Smooth muscle cell (in vitro differentiated cells): ENCODE results near the gene MALRD1. TPM values are rescaled to one million over a fixed set of nuclear protein-coding genes. Genes with fewer than 3 reads are reported as not detected.

Source experiments
- DNase-seq: peaks from one replicate; lab custom pipeline; 2025; ENCODE audit not compliant: unreplicated experiment; lab: John Stamatoyannopoulos, UW
- H2AFZ ChIP-seq: fragments of 200-600 bp; sonication (generic); 2 replicates; pipeline ENCODE4 v1.6.0; 2016; ENCODE audit warnings: antibody characterized with exemption, low read depth, mild to moderate bottlenecking
- H3F3A ChIP-seq: fragments of 200-600 bp; sonication (generic); 2 replicates; pipeline ENCODE4 v1.6.0; 2017; ENCODE audit warnings: antibody characterized with exemption, low read depth
- H3K27ac ChIP-seq: fragments of 200-600 bp; sonication (generic); 2 replicates; pipeline ENCODE4 v1.5.1; 2016; ENCODE audit warnings: low read depth, mild to moderate bottlenecking
- H3K27me3 ChIP-seq: fragments of 200-600 bp; sonication (generic); 2 replicates; pipeline ENCODE4 v1.6.1; 2016; ENCODE audit warnings: low read depth, mild to moderate bottlenecking
- H3K36me3 ChIP-seq: fragments of 200-600 bp; sonication (generic); 2 replicates; pipeline ENCODE4 v1.5.1; 2016; ENCODE audit warnings: low read depth
- H3K4me1 ChIP-seq: fragments of 200-600 bp; sonication (generic); 2 replicates; pipeline ENCODE4 v1.5.1; 2016; ENCODE audit warnings: low read depth
- H3K4me2 ChIP-seq: fragments of 200-600 bp; sonication (generic); 2 replicates; pipeline ENCODE4 v1.6.0; 2016; ENCODE audit warnings: mild to moderate bottlenecking
- H3K4me3 ChIP-seq: fragments of 200-600 bp; sonication (generic); 2 replicates; pipeline ENCODE4 v1.5.1; 2016; ENCODE audit warnings: mild to moderate bottlenecking
- H3K79me2 ChIP-seq: fragments of 200-600 bp; sonication (generic); 2 replicates; pipeline ENCODE4 v1.6.0; 2016; ENCODE audit warnings: low read depth, mild to moderate bottlenecking
- H3K9ac ChIP-seq: fragments of 200-600 bp; sonication (generic); 2 replicates; pipeline ENCODE4 v1.6.0; 2016; ENCODE audit warnings: low read depth
- H3K9me3 ChIP-seq: fragments of 200-600 bp; sonication (generic); replicated peaks from 2 replicates; pipeline ENCODE4 v1.5.1; 2016; ENCODE audit warnings: low read depth
- H4K20me1 ChIP-seq: fragments of 200-600 bp; sonication (generic); 2 replicates; pipeline ENCODE4 v1.6.0; 2016; ENCODE audit warnings: low read depth
- CTCF ChIP-seq: fragments of 200-600 bp; sonication (generic); IDR thresholded peaks from 2 replicates; pipeline ENCODE4 v1.5.1; 2017; ENCODE audit warnings: borderline replicate concordance, mild to moderate bottlenecking, antibody characterized with exemption; ENCODE audit not compliant: insufficient read depth, poor library complexity, severe bottlenecking
- WGBS: methylation state at CpG from one replicate; pipeline ENCODE4 v1.1.7; 2016; ENCODE audit warnings: low lambda C conversion rate; 5-methylcytosine and 5-hydroxymethylcytosine counted together
- polyA plus RNA-seq: library from polyadenylated mRNA; unstranded; fragments of >200 nt; fragmentation: Nextera tagmentation; extraction: Ambion mirVana; gene quantifications from 2 replicates; pipeline ENCODE4 v1.2.1, GENCODE V29; 2016
- total RNA-seq: library from RNA; depleted of rRNA; stranded (reverse); fragments of >200 nt; gene quantifications from 2 replicates; pipeline ENCODE4 v1.2.3, GENCODE V29; 2014

Gene MALRD1
- total and polyA plus RNA-seq, 2 experiments from 2014 or later = 1.9 TPM; not detected in 1

GRCh38 chr10:19634163-19634562 lies 585.6 kb downstream of the MALRD1 start:
- Histone ChIP-seq H3K27me3 (no peaks in the 10 kb centered on the region), H3K36me3 (no peaks in the 10 kb centered on the region), H3K4me3 (no peak overlapping the region), H4K20me1 (no peaks in the 10 kb centered on the region), H3K4me2 (no peak overlapping the region), H3K79me2 (no peaks in the 10 kb centered on the region), H3K4me1 (peaks cover 15% of the 10 kb centered on the region), H3K27ac (no peak overlapping the region), H2AFZ (no peak overlapping the region), H3K9me3 (no peaks in the 10 kb centered on the region), H3K9ac (no peak overlapping the region), H3F3A (no peaks in the 10 kb centered on the region)
- TF ChIP-seq CTCF = no peak
- WGBS = 95% methylated on average over 5 of the region's 5 CpGs
- no peak for DNase-seq

- H3K9ac ChIP-seq = peak overlapping the region; percentile 74
- no peaks in the 10 kb centered on the region for H3K4me1 ChIP-seq
- peak overlapping the region; percentile 80 for H3K4me2 ChIP-seq
- H3F3A ChIP-seq = no peaks in the 10 kb centered on the region
- H3K79me2 ChIP-seq = no peaks in the 10 kb centered on the region
- WGBS = 14% methylated on average over 1 of the region's 1 CpG
- peak overlapping the region; percentile 46 for H2AFZ ChIP-seq
- no peaks in the 10 kb centered on the region for H3K27me3 ChIP-seq
- peak overlapping the region; percentile 97 for H3K27ac ChIP-seq
- TF ChIP-seq CTCF = no peak
- DNase-seq = no peak
- no peaks in the 10 kb centered on the region for H3K9me3 ChIP-seq
- peak overlapping the region; percentile 5 for H3K4me3 ChIP-seq
- no peaks in the 10 kb centered on the region for H3K36me3 ChIP-seq
- H4K20me1 ChIP-seq = no peaks in the 10 kb centered on the region
Measured at GRCh38 chr10:19638182-19638895, 589.7 kb downstream of the MALRD1 start.

- Histone ChIP-seq H3K9me3 (no peaks in the 10 kb centered on the region), H3K4me1 (no peaks in the 10 kb centered on the region), H2AFZ (peak overlapping the region; percentile 46), H3K27ac (peak overlapping the region; percentile 97), H3F3A (no peaks in the 10 kb centered on the region), H3K36me3 (no peaks in the 10 kb centered on the region), H3K4me2 (peak overlapping the region; percentile 80), H3K4me3 (peak overlapping the region; percentile 5), H4K20me1 (no peaks in the 10 kb centered on the region), H3K9ac (no peak overlapping the region), H3K27me3 (no peaks in the 10 kb centered on the region), H3K79me2 (no peaks in the 10 kb centered on the region)
- WGBS = 91% methylated on average over 3 of the region's 3 CpGs
- DNase-seq = no peak
- TF ChIP-seq CTCF = no peak
Measured at GRCh38 chr10:19638896-19639233, 590.3 kb downstream of the MALRD1 start.

- Histone ChIP-seq H3K27me3 (no peaks in the 10 kb centered on the region), H3K9me3 (no peaks in the 10 kb centered on the region), H3K4me3 (no peak overlapping the region), H3K27ac (no peak overlapping the region), H3K4me1 (no peaks in the 10 kb centered on the region), H3K36me3 (no peaks in the 10 kb centered on the region), H3K4me2 (no peak overlapping the region), H3F3A (no peaks in the 10 kb centered on the region), H3K9ac (no peak overlapping the region), H2AFZ (no peak overlapping the region), H4K20me1 (no peaks in the 10 kb centered on the region), H3K79me2 (no peaks in the 10 kb centered on the region)
- 93% methylated on average over 3 of the region's 3 CpGs for WGBS
- DNase-seq = no peak
- no peak for TF ChIP-seq CTCF
Measured at GRCh38 chr10:19640566-19641263, 592.1 kb downstream of the MALRD1 start.
